Hepatocyte (in vitro differentiated cells): ENCODE data around the gene SLC25A12. TPM values are rescaled to one million over a fixed set of nuclear protein-coding genes. Genes with fewer than 3 reads are reported as not detected.

Experiments used
- DNase-seq: peaks from one replicate; pipeline ENCODE4 v3.0.0-alpha.2; 2016; ENCODE audit warnings: low spot score
- H2AFZ ChIP-seq: fragments of 200-600 bp; sonication (generic); 2 replicates; pipeline ENCODE4 v1.6.0; 2016; ENCODE audit warnings: antibody characterized with exemption, mild to moderate bottlenecking
- H3K27ac ChIP-seq: fragments of 200-600 bp; sonication (generic); 2 replicates; pipeline ENCODE4 v1.5.1; 2016; ENCODE audit warnings: mild to moderate bottlenecking
- H3K27me3 ChIP-seq: fragments of 200-600 bp; sonication (generic); 2 replicates; pipeline ENCODE4 v1.6.1; 2016
- H3K36me3 ChIP-seq: fragments of 200-600 bp; sonication (generic); replicated peaks from 2 replicates; pipeline ENCODE4 v1.5.1; 2016; ENCODE audit warnings: low read depth; ENCODE audit not compliant: insufficient read depth
- H3K4me1 ChIP-seq: fragments of 200-600 bp; sonication (generic); 2 replicates; pipeline ENCODE4 v1.5.1; 2016; ENCODE audit warnings: mild to moderate bottlenecking, moderate library complexity; ENCODE audit not compliant: insufficient read depth
- H3K4me2 ChIP-seq: fragments of 200-600 bp; sonication (generic); 2 replicates; pipeline ENCODE4 v1.6.0; 2016
- H3K4me3 ChIP-seq: fragments of 200-600 bp; sonication (generic); 2 replicates; pipeline ENCODE4 v1.5.1; 2016; ENCODE audit warnings: mild to moderate bottlenecking
- H3K79me2 ChIP-seq: fragments of 200-600 bp; sonication (generic); 2 replicates; pipeline ENCODE4 v1.6.0; 2017; ENCODE audit warnings: mild to moderate bottlenecking
- H3K9me2 ChIP-seq: fragments of 200-600 bp; sonication (generic); replicated peaks from 2 replicates; pipeline ENCODE4 v1.6.0; 2017; ENCODE audit warnings: mild to moderate bottlenecking; ENCODE audit not compliant: insufficient read depth
- H3K9me3 ChIP-seq: fragments of 200-600 bp; sonication (generic); 2 replicates; pipeline ENCODE4 v1.5.1; 2016; ENCODE audit warnings: low read depth, mild to moderate bottlenecking
- H4K20me1 ChIP-seq: fragments of 200-600 bp; sonication (generic); 2 replicates; pipeline ENCODE4 v1.6.0; 2016; ENCODE audit warnings: mild to moderate bottlenecking; ENCODE audit not compliant: insufficient read depth, poor library complexity, severe bottlenecking
- CTCF ChIP-seq: fragments of 200-600 bp; sonication (generic); IDR thresholded peaks from 2 replicates; pipeline ENCODE4 v1.5.1; 2016; ENCODE audit warnings: antibody characterized with exemption, mild to moderate bottlenecking; ENCODE audit not compliant: poor library complexity
- EZH2 ChIP-seq: fragments of 200-600 bp; sonication (generic); IDR thresholded peaks from 2 replicates; pipeline ENCODE4 v1.6.1; 2016; ENCODE audit warnings: antibody characterized with exemption, mild to moderate bottlenecking, borderline replicate concordance
- EZH2phosphoT487 ChIP-seq: fragments of 200-600 bp; sonication (generic); IDR thresholded peaks from one replicate; pipeline ENCODE4 v1.6.1; 2018; ENCODE audit warnings: antibody characterized with exemption, mild to moderate bottlenecking, low read depth, moderate library complexity; ENCODE audit not compliant: unreplicated experiment, severe bottlenecking
- WGBS: methylation state at CpG from one replicate; pipeline ENCODE4 v1.1.6; 2016; ENCODE audit warnings: low lambda C conversion rate; ENCODE audit errors: missing lambda C conversion rate; 5-methylcytosine and 5-hydroxymethylcytosine counted together
- polyA plus RNA-seq: library from polyadenylated mRNA; unstranded; fragments of >200 nt; fragmentation: Nextera tagmentation; extraction: Ambion mirVana; gene quantifications from 2 replicates; pipeline ENCODE4 v1.2.1, GENCODE V29; 2016
- total RNA-seq: library from RNA; depleted of rRNA; stranded (reverse); fragments of >200 nt; gene quantifications from 2 replicates; pipeline ENCODE4 v1.2.3, GENCODE V29; 2014

Gene SLC25A12
- total and polyA plus RNA-seq, 2 experiments from 2014 or later = 7.1 to 11.1 TPM

- 92% methylated on average over 1 of the region's 1 CpG for WGBS
- no peak for DNase-seq
- Histone ChIP-seq H3K36me3 (no peaks in the 10 kb centered on the region), H3K9me3 (no peaks in the 10 kb centered on the region), H4K20me1 (no peaks in the 10 kb centered on the region), H3K4me2 (no peak overlapping the region), H3K4me3 (no peak overlapping the region), H2AFZ (no peak overlapping the region), H3K9me2 (no peaks in the 10 kb centered on the region), H3K27me3 (no peaks in the 10 kb centered on the region), H3K27ac (no peak overlapping the region), H3K79me2 (no peaks in the 10 kb centered on the region), H3K4me1 (no peaks in the 10 kb centered on the region)
- TF ChIP-seq CTCF (no peak), EZH2 (no peak), EZH2phosphoT487 (no peak)
These were observed 139.6 kb downstream of the SLC25A12 start for GRCh38 chr2:171754254-171754939.

DNA sequence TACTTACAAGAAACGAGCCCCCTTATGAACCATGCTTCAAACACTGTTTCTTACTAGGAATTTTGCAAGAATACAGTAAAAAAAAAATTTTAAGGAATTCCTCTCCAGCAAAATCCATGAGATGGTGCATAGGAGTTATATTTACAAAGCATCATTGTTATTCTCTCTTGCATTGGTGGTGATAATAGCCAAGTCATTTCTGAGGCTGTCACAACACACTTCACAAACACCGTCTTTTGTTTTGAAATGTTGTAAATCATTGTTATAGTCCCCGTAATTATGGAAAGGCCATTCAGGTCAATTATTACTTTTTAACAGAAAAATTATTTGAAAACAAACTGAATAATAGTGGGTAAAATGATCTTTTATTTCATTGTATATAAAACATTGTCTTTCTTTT lies 146.7 kb downstream of the SLC25A12 start:
- Histone ChIP-seq H2AFZ (no peak overlapping the region), H3K27me3 (no peaks in the 10 kb centered on the region), H3K4me3 (no peak overlapping the region), H3K27ac (no peak overlapping the region), H3K9me3 (no peaks in the 10 kb centered on the region), H3K4me1 (no peaks in the 10 kb centered on the region), H4K20me1 (no peaks in the 10 kb centered on the region), H3K79me2 (no peaks in the 10 kb centered on the region), H3K9me2 (no peaks in the 10 kb centered on the region), H3K4me2 (no peak overlapping the region), H3K36me3 (no peaks in the 10 kb centered on the region)
- DNase-seq = no peak
- WGBS = 94% methylated on average over 3 of the region's 3 CpGs
- no peak for TF ChIP-seq CTCF
- no peak for TF ChIP-seq EZH2
- TF ChIP-seq EZH2phosphoT487 = no peak

DNA sequence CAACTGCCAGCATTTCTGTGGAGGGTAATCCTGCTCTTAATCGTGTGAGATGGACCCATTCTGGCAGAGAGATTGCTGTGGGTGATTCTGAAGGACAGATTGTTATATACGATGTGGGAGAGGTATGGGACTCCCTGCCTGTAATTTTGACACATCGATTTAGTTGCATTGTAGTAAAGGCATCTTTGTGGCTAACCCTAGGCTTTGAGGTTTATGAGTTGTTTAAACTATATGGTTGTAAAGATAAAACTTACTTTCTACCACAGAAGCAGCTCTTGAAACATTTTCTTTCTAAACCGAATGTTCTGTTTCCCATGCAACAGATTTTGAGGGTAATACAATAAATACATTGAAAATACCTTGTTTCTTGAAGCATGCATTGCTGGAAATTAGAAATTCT lies 148.2 kb downstream of the SLC25A12 start:
- no peaks in the 10 kb centered on the region for H3K9me3 ChIP-seq
- DNase-seq = no peak
- no peaks in the 10 kb centered on the region for H3K4me1 ChIP-seq
- no peak overlapping the region for H3K4me2 ChIP-seq
- no peak overlapping the region for H3K27ac ChIP-seq
- TF ChIP-seq EZH2 = no peak
- H3K36me3 ChIP-seq = no peaks in the 10 kb centered on the region
- WGBS = 65% methylated on average over 4 of the region's 4 CpGs
- no peaks in the 10 kb centered on the region for H3K27me3 ChIP-seq
- H3K9me2 ChIP-seq = no peaks in the 10 kb centered on the region
- no peaks in the 10 kb centered on the region for H4K20me1 ChIP-seq
- no peak overlapping the region for H2AFZ ChIP-seq
- H3K4me3 ChIP-seq = no peak overlapping the region
- no peaks in the 10 kb centered on the region for H3K79me2 ChIP-seq

DNA sequence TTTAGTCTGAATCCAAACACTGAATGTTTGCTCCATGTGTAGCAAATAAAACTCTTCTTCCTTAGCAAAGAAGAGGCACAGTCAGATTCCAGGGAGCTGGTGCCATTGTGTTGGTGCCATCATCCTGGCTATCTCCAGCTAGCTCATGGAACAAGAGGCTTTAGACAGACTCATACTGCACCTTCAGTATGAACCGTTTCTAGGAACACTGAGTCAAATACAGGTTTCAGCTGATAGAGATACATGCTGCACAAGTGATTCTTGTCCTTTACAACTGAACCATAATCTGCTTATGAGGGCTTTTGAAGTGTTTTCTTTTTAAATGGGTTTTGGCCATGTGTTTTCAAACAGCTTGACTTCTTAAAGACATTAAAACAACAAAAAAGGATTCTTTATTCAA lies 148.9 kb downstream of the SLC25A12 start:
- H3K9me3 ChIP-seq = no peaks in the 10 kb centered on the region
- H3K79me2 ChIP-seq = no peaks in the 10 kb centered on the region
- no peak overlapping the region for H3K27ac ChIP-seq
- no peaks in the 10 kb centered on the region for H3K4me1 ChIP-seq
- no peak for DNase-seq
- H3K36me3 ChIP-seq = no peaks in the 10 kb centered on the region
- no peaks in the 10 kb centered on the region for H3K9me2 ChIP-seq
- no peaks in the 10 kb centered on the region for H4K20me1 ChIP-seq
- no peaks in the 10 kb centered on the region for H3K27me3 ChIP-seq
- TF ChIP-seq EZH2phosphoT487 (no peak), CTCF (no peak), EZH2 (no peak)
- no peak overlapping the region for H2AFZ ChIP-seq
- H3K4me3 ChIP-seq = no peak overlapping the region
- 96% methylated on average over 1 of the region's 1 CpG for WGBS
- H3K4me2 ChIP-seq = no peak overlapping the region
